Kasumi-1 (cell line): ENCODE results near the gene RBP5.

Experiments used
- DNase-seq, 2 experiments: peaks; one replicate each; lab custom pipeline; 2025; lab: John Stamatoyannopoulos, UW

RBP5 gene

DNA sequence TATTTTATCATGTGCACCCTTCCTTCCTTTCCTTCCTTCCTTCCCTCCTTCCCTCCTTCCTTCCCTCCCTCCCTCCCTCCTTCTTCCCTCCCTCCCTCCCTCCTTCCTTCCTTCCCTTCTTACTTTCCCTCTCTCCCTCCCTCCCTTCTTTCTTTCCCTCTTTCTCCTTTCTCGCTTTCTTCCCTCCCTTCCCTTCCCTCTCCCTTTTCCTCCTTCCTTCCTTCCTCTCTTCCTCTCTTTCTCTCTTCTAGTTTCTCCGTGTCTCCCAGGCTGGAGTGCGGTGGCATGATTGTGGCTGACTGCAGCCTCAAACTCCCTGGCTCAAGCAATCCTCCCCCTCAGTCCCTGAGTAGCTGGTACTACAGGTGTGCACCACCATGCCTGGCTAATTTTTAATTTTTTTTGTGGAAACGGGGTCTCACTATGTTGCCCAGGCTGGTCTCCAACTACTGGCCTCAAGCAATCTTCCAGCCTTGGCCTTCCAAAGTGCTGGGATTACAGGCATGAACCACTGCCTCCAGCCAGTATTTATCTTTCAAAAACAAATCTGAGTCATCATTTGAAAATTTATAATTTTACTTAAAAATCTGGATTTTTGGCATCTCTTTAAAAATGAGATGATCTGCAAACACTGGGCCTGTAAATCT, 27.5 kb downstream of the RBP5 start:
- DNase-seq, result no peak

- DNase-seq, result no peak
Observed at GRCh38 chr12:7100239-7100638, 28.4 kb downstream of the RBP5 start.

- no peak for DNase-seq
Observed at GRCh38 chr12:7099290-7099996, 29.2 kb downstream of the RBP5 start.

GRCh38 chr12:7096979-7097378, 31.7 kb downstream of the RBP5 start:
- DNase-seq, result no peak

- DNase-seq, result no peak
Observed at GRCh38 chr12:7096006-7096932, 32.4 kb downstream of the RBP5 start.

DNA sequence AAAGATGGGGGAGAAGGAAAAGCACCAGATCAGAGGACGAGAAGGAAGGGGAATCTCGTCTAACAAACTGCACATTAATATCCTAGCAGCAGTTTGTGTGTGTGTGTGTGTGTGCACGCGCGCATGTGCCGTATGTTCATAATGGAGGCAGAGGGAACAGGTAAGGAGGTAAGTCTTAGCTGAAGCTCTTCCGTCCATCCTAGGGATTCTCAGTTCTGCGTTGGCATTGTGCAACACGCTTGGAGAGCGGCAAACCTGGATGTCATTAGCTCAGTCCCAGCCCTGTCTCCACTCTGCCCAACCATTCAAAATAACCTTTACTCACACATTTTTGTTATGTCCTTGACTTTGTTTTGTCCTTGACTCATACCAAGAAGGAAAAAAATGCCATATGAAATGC, 34.8 kb downstream of the RBP5 start:
- no peak for DNase-seq

- no peak for DNase-seq
Observed at GRCh38 chr12:7093486-7093885, 35.2 kb downstream of the RBP5 start.

- DNase-seq, result no peak
Observed at GRCh38 chr12:7092986-7093460, 35.7 kb downstream of the RBP5 start.

DNA sequence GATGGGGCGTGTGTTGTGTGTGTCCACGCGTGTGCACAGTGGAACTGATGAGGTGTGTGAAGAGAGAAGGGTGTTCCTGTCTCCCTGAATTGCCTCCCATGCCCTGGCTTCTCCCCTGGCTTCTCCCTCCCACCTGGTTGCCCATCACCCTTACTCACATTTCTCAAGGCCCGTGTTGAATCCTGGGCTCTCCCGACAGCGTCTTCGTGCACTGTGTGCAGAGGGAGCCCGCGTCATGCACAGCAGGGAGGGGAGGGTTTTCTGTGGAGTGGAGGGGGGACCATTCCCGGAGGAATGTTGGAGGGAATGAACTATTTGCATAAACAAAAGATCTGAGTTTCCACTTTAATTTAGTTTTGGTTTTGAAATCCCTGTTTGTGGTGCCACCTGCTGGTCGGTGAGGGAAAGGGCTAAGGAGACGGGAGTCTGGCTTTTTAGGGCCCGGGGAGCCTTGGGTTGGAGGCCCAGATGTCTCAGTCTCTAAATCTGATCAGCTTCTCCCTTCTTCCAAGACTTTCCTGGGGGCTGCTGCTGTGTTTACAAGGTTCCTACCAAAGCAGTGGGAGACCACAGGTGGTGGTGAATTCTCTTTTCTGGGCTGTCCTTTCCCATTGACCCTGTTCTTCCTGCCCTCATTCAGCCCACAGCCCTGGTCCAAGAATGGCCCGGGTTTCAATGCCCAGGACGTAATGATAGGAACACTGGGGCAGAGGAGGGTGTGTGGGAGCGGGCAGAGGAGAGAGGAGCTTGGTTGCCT, 36.3 kb downstream of the RBP5 start, which contains the start of gene C1R:
Gene C1R, minus strand, starts transcription at position 217 of the 757 bp plus-strand sequence. Its CDS starts 57 bp downstream, at position 160.
- DNase-seq, result peak; percentile 17 to 34

- DNase-seq, result no peak
Observed at GRCh38 chr12:7091660-7092228, 36.9 kb downstream of the RBP5 start.

DNA sequence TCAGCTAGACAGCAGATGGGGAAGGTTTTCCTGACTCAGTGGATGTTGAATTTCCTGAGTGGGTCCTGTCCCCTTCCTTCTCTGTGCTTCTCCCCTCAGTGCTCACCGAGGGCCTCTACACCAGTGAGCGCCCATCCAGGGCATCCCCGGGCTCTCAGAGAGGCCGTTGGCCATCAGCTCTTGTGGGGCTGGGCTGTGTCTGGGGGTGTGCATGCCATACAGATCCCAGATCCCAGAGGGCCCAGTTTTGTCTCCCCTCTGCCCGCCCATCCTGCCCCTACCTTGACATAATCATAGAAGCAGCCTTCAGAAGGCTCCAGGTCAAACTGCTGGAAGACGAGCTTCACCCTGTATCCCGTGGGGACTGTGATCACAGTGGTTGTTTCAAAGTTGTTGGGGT, 37.5 kb downstream of the RBP5 start:
- DNase-seq, result no peak

GRCh38 chr12:7090222-7090998, 38.3 kb downstream of the RBP5 start:
- DNase-seq, result no peak

DNA sequence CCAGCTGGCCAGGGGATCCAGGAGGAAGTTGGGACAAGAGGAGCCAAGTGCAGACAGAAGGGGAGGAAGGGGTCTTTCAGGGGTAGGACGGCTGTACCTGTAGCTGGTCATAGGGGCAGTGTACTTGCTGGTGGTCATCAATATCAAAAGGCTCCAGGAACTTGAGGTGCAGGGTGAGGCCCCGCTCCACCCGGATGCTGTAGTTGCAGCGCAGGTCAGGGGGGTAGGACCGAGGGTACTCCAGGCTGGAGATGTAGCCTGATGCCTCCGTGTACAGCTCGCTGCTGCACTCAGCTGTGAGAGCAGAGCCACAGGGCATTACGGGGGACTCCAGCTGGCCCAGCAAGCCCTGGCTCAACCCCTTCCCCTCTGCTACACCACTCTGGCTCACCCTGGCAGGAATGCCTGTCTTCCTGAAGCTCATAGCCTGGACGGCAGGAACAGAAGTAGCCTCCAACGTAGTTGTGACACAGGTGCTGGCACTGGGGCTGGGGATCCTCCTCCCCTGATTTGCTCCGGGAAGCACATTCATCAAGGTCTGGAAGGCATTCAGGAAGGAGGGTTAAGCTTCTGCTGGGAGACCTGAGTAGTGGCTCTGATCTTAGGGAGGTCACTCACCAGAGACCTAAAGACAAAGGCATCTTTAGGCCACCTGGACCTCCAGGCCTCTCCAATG, 39.4 kb downstream of the RBP5 start:
- no peak for DNase-seq

DNA sequence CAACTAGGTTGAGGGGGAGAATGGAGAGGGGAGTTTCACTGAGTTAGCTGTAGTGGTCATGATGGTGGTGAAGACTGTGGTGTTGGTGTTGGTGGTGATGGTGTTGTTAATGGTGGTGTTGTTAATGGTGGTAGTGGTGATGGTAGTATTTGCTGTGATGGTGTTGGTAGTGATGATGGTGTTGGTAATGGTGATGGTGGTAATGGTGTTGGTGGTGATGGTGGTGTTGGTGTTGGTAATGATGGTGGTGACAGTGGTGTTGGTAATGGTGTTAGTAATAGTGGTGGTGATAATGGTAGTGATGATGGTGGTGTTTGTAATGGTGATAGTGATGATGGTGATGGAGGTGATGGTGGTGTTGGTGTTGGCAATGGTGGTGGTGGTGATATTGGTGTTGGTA, 45.6 kb downstream of the RBP5 start:
- no peak for DNase-seq

DNA sequence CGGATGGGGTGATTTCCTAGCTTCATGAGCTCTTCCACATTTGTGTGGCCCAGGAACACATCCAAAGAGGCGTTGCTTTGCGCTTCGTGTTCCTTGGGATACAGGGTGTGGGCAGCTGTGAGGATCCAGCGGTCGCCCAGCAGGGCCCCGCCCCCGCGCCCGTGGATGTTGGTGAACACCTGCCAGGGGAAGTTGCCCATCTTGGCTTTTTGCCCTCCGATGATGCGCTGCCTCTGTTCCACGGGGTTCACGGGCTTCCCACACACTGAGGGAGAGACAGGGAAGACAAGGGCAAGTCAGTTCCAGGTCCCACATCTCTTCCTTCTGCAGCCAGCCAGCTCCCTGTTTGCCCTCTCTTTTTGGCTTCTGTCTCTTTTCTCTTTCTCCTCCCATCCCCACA, 47.7 kb downstream of the RBP5 start:
- DNase-seq, result no peak

DNA sequence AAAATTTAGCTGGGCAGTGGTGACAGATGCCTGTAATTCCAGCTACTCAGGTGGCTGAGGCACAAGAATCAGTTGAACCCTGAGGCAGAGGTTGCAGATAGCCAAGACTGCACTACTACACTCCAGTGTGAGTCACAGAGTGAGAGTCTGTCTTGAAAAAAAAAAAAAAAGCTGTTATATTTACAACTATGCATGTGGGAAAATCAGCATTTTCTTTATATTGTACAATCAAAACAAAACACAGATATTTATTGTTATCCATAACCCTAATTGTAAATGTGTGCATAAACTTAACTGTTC, 48.9 kb downstream of the RBP5 start:
- no peak for DNase-seq

- no peak for DNase-seq
Observed at GRCh38 chr12:7078163-7078562, 50.5 kb downstream of the RBP5 start.

DNA sequence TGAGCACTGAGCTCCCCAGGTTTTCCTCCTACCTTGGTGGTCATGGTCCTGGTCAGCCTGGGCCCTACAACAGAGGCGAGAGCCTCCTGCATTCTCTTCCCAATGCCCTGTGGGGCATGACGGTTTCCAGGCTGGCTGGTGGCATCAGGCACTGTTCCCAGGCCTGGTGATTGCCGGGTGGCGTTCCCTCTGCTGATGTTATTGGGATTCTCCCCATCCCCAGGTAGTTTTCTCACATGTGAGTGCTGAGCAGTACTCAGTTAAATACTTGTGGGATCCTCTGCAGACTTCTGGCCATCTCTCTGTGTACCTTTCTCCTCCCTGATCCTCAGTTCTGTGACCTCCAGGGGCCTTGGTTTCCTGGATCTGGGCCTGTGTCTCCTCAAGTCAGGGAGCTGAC, 52.2 kb downstream of the RBP5 start:
- DNase-seq, result no peak

- no peak for DNase-seq
Observed at GRCh38 chr12:7075939-7076338, 52.8 kb downstream of the RBP5 start.

DNA sequence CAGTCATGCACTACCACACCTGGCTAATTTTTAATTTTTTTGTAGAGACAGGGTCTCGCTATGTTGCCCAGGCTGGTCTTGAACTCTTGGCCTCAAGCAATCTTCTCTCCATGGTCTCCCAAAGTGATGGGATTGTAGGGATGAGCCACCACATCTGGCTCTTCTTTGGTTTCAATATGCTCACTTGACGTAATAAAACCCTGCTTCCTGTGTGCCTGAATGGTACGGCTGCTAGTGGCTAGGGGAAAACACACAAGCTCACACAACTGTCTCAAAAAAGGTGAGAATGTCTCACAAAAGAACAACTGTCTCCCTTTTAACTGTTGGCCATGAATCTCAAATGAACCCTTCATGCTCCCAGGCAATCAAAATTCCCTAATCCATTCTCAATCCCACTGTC, 53.2 kb downstream of the RBP5 start:
- DNase-seq, result no peak
